Measurements from ENCODE around the gene EDEM1.

DNA sequence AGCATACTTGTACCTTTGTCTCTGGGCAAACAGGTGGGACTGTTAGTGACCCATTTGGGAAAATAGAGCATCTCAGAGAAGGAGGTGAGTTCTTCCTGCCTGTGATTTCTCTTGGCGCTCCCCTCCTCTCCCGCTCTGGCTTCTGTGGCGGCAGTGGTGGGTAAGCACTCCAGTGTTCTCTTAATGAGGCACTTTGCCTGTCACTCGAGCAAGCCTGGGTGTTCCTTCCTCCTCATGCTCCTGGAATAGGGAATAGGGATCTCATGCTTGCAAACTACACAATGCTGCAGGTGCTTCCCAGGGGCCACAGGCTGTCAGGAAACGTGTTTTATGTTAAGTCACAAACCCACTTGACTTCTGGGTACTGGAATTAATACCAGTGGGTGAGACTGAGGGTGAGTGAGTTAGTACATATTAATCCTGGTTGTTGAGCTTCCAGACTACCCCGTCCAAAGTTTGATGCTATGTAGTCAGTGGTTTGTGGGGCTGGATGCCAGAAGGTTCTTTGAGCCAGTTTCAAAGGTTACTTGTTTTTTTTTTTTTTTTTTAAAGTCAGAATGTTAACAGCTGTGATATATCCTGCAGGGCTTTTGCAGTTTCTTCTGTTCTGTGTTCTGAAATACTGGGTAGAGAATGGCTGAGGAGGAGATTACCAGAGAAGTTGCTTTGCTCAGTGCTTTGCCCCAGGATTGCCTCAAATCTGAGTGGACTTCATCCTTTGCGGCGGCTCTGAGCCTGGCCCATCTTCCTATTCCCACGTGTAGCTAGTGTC lies 30.5 kb downstream of the EDEM1 start:
- no peak for TF ChIP-seq EZH2 (IDR thresholded peaks at IDR 0.05; ENCODE audit: insufficient read depth, poor library complexity, severe bottlenecking)
- TF ChIP-seq EZH2phosphoT487 (IDR thresholded peaks at IDR 0.05; ENCODE audit: insufficient read depth, low read depth): no peak
